BE2C (cell line): ENCODE data around the gene PDE6A.

Experiments used
- DNase-seq: peaks from one replicate; pipeline ENCODE4 v3.0.0-alpha.2; 2020
- H3K27me3 ChIP-seq: fragments of 250-450 bp; sonication (Bioruptor Pico); 2 replicates; pipeline ENCODE4 v1.5.1; 2020; ENCODE audit warnings: mild to moderate bottlenecking
- H3K36me3 ChIP-seq: fragments of 250-450 bp; sonication (Bioruptor Pico); 2 replicates; pipeline ENCODE4 v1.5.1; 2020; ENCODE audit warnings: mild to moderate bottlenecking
- H3K4me1 ChIP-seq: fragments of 250-450 bp; sonication (Bioruptor Pico); 2 replicates; pipeline ENCODE4 v1.5.1; 2020
- H3K4me3 ChIP-seq: 2 replicates; pipeline ENCODE4 v1.5.1; 2011; ENCODE audit warnings: low read depth, low read length
- H3K9me3 ChIP-seq: fragments of 250-450 bp; sonication (Bioruptor Pico); 2 replicates; pipeline ENCODE4 v1.5.1; 2020
- TF ChIP-seq, protein P1 (sequence below): IDR thresholded peaks from 2 replicates; pipeline ENCODE4 v1.5.1; 2012; ENCODE audit warnings: mild to moderate bottlenecking, low read depth, low read length

PDE6A gene

DNA sequence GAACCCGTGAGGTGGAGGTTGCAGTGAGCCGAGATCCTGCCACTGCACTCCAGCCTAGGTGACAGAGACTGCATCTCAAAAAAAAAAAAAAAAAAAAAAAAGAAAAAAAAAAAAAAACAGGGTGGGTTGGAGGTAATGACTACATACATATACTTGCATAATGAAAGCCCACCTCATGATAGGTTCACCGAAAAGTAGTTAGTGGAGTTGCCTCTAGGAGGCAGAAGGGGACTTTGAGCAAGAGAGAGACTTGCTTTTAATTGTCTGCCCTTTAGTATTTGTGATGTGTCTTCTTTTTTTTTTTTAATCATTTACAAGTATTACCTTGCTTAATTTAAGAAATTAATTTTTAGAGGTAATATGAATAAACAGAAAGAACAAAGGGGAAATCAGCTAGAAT is 114.6 kb downstream of the PDE6A start:
- DNase-seq: no peak
- peaks cover 4% of the 10 kb centered on the region; the same call in 1 of the 2 replicates for H3K4me1 ChIP-seq

DNA sequence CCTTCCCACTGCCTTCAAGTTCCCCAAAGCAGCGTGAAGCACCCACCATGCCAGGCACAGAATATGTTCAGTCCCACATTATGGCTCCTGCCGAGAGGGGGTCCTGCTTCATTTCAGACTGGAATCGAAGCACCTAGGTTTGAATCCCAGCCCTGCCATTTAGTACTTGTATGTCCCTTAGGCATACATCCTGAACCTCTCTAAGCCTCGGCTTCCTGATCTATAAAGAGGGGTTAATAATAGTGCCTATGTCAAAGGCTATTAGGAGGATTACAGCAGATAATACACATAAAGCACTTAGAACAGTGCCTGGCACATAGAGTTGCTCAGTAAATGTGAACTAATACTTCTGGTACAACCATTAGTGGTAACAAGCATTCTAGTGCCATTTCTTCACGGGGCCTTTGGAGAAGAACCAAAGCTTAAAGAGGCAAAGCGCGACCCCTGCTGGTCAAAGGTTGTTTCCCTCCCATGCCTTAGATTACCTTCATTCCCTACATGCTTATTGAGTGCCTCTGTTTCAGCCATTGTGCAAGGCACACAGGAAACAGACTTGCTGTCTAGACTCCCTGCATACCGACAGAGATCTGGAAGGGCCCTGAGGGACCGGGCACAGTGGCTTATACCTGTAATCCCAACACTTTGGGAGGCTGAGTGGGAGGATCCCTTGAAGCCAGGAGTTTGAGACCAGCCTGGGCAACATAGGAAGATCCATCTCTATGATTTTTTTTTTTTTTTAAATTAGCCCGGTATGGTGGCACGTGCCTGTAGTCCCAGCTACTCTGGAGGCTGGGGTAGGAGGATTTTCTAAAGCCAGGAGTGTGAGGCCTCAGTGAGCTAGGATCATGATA is 116.2 kb downstream of the PDE6A start:
- Histone ChIP-seq H3K9me3 (no peaks in the 10 kb centered on the region), H3K27me3 (no peaks in the 10 kb centered on the region), H3K4me1 (peaks cover 4% of the 10 kb centered on the region; the same call in 1 of the 2 replicates), H3K36me3 (peaks cover 15% of the 10 kb centered on the region), H3K4me3 (no peak overlapping the region)
- DNase-seq: peak; percentile 87
- TF ChIP-seq, protein P1, sequence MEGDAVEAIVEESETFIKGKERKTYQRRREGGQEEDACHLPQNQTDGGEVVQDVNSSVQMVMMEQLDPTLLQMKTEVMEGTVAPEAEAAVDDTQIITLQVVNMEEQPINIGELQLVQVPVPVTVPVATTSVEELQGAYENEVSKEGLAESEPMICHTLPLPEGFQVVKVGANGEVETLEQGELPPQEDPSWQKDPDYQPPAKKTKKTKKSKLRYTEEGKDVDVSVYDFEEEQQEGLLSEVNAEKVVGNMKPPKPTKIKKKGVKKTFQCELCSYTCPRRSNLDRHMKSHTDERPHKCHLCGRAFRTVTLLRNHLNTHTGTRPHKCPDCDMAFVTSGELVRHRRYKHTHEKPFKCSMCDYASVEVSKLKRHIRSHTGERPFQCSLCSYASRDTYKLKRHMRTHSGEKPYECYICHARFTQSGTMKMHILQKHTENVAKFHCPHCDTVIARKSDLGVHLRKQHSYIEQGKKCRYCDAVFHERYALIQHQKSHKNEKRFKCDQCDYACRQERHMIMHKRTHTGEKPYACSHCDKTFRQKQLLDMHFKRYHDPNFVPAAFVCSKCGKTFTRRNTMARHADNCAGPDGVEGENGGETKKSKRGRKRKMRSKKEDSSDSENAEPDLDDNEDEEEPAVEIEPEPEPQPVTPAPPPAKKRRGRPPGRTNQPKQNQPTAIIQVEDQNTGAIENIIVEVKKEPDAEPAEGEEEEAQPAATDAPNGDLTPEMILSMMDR: peak; percentile 94

More for the DNA sequence above, 114.6 kb downstream of the PDE6A start:
- H3K36me3 ChIP-seq: peaks cover 15% of the 10 kb centered on the region
- H3K27me3 ChIP-seq: no peaks in the 10 kb centered on the region
- TF ChIP-seq, protein P1: peak; percentile 44
- no peaks in the 10 kb centered on the region for H3K9me3 ChIP-seq
- H3K4me3 ChIP-seq: no peak overlapping the region

DNA sequence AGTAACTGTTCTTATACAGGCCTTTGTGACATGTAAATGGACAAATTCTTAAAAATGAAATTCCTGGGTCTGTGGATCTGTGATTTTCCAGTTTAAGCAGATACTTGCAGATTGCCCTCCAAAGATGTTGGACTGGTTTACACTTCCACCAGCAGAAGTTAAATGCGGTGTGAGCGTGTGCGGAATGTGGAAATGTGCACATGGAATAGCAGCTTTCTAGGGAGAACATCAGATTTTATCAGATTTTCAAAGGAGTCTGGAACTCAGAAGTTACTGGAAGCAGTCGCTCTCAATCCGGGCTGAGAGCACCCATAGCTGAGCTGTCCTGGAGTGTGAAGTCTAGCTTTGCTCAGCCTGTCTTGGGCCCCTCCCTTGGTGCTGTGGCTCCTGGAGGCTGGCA is 117.0 kb downstream of the PDE6A start:
- H3K4me1 ChIP-seq: peaks cover 4% of the 10 kb centered on the region; the same call in 1 of the 2 replicates
- no peaks in the 10 kb centered on the region for H3K9me3 ChIP-seq
- H3K27me3 ChIP-seq: no peaks in the 10 kb centered on the region

DNA sequence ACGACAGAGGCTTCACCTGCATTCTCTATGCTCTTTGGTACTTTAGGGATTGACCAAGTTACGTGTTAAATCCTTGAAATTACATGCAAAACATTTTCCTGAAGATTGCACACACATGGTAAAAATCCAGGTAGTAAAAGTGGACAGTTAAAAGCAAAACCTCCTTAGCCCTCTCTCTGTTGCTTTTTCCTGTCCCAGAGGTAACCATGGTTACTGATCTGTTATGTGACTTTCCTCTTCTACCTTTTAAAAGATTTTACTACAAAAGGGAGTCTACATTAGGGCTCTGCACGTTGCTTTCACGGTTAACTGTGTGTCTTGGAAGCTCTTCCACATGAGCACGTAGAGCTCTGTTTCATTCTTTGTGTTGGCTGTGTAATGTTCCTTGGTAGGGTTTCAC is 117.5 kb downstream of the PDE6A start:
- H3K36me3 ChIP-seq: peaks cover 8% of the 10 kb centered on the region
- peaks cover 4% of the 10 kb centered on the region; the same call in 1 of the 2 replicates for H3K4me1 ChIP-seq
- no peaks in the 10 kb centered on the region for H3K27me3 ChIP-seq
- no peak overlapping the region for H3K4me3 ChIP-seq
- DNase-seq: no peak
- TF ChIP-seq, protein P1: no peak
- no peaks in the 10 kb centered on the region for H3K9me3 ChIP-seq

More for the DNA sequence above, 117.0 kb downstream of the PDE6A start:
- no peak for DNase-seq
- TF ChIP-seq, protein P1: no peak
- H3K4me3 ChIP-seq: no peak overlapping the region
- H3K36me3 ChIP-seq: peaks cover 13% of the 10 kb centered on the region

DNA sequence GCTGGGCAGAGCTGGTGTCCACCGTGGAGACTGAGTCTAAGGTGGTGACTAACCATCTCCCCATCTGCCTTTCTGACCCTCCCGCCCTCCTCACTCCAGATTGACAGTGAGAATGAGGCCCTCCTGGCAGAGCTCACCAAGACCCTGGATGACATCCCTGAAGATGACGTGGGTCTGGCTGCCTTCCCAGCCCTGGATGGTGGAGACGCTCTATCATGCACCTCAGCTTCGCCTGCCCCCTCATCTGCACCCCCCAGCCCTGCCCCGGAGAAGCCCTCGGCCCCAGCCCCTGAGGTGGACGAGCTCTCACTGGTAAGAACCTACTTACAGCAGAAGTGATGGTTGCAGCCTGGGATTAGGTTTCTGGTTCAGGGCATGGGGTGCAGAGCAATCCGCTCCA is 118.0 kb downstream of the PDE6A start:
- TF ChIP-seq, protein P1: no peak
- H3K27me3 ChIP-seq: no peaks in the 10 kb centered on the region
- H3K9me3 ChIP-seq: no peaks in the 10 kb centered on the region
- DNase-seq: no peak
- peaks cover 10% of the 10 kb centered on the region for H3K36me3 ChIP-seq
- no peak overlapping the region for H3K4me3 ChIP-seq
- peaks cover 4% of the 10 kb centered on the region; the same call in 1 of the 2 replicates for H3K4me1 ChIP-seq

DNA sequence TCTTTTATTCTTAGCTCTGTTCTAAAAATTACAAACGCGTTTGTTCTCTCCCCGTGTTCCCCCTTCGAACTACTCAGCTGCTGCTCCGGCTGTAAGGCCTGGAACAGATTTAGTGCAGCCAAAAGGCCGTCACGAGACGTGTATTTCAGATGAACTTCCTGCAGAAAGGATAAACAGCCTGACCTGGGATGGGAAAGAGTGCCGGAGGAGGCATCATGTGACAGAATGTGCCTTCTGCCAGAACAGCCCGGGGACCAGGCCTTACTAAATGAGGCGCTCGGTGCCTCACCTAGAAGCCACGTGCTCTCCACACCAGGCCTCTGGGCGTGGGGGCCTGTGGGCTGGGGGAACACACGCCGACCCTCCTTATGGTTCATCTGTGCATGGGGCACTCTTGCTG is 119.7 kb downstream of the PDE6A start:
- Histone ChIP-seq H3K27me3 (no peaks in the 10 kb centered on the region), H3K4me3 (no peak overlapping the region), H3K9me3 (no peaks in the 10 kb centered on the region), H3K4me1 (peaks cover 4% of the 10 kb centered on the region; the same call in 1 of the 2 replicates), H3K36me3 (peaks cover 12% of the 10 kb centered on the region)
- TF ChIP-seq, protein P1: no peak
- DNase-seq: no peak
